SK-N-MC (cell line): ENCODE data around the gene OR4D2.

Experiments used
- EZH2 ChIP-seq: fragments of 200-600 bp; sonication (generic); IDR thresholded peaks from one replicate; pipeline ENCODE4 v1.6.1; 2017; ENCODE audit warnings: antibody characterized with exemption
- POLR2AphosphoS5 ChIP-seq: IDR thresholded peaks from 2 replicates; pipeline ENCODE4 v1.6.1; 2012; ENCODE audit warnings: mild to moderate bottlenecking, low read depth, low read length, borderline replicate concordance

DNA sequence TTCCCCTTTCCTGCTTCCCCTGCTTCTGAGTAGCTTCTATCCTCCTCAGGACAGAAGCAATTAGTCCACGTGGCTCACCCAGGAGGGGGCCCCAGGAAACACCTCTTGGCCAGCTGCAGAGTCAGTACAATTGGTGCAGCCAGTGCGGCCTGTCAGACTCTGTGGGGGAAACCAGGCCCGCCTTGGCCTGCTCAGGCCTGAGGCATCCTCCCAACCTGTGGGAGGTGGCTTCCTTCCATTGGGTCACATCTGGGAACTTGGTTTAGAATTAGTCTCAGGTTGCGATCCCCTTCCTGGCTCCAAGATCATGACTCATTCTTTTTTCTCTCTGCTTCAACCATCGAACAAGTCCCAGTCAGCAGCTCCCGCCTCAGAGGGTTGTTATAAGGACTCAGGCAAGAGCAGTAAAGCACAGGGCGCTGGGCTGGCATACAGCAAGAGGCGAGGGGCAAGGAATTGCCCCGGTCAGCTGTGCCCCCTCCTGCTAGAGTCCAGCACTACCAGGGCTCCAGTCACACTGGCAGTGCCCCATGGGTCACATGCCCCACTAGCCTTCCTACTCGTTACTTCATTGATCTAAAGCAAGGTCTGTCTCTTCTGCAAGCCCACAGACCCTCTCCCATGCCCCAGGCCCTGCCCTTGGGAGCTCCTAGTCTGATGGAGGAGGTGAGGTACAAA, 17.7 kb downstream of the OR4D2 start:
- no peak for TF ChIP-seq POLR2AphosphoS5
- TF ChIP-seq EZH2: no peak
